IMR-90 (cell line): Measurements from ENCODE around the gene SEMA3C. TPM values are rescaled to one million over a fixed set of nuclear protein-coding genes. Genes with fewer than 3 reads are reported as not detected.

Experiments
- ATAC-seq: fragments of 200-7000 bp; cut with Tn5 transposase; 2 replicates; pipeline ENCODE4 v1.9.1; 2020; ENCODE audit warnings: low read depth, mild to moderate bottlenecking, moderate library complexity
- BruUV-seq: library from RNA; stranded (reverse); fragments of 400-500 nt; replicated peaks from 2 replicates; lab custom pipeline; 2021; lab: Mats Ljungman, UMichigan
- CTCF ChIA-PET: fragments of 300-600 bp; formaldehyde crosslinking; extraction: SDS; loops from one replicate; lab custom pipeline; 2021; ENCODE audit warnings: antibody characterized with exemption; lab: Yijun Ruan, JAX
- POLR2A ChIA-PET: fragments of 300-600 bp; sonication (Branson Sonifier 250); formaldehyde crosslinking; loops from one replicate; lab custom pipeline; 2022; ENCODE audit warnings: antibody characterized with exemption; ENCODE audit not compliant: unreplicated experiment; lab: Charles Lee
- DNase-seq: peaks from one replicate; pipeline ENCODE4 v3.0.0; 2013
- H2AFZ ChIP-seq: replicated peaks from 2 replicates; pipeline ENCODE3; 2013; ENCODE audit warnings: low read length, mild to moderate bottlenecking; ENCODE audit not compliant: poor library complexity
- H2AK5ac ChIP-seq: 2 replicates; pipeline ENCODE4 v1.6.1; 2013; ENCODE audit warnings: low read depth, low read length, inconsistent platforms
- H2AK9ac ChIP-seq: replicated peaks from 2 replicates; pipeline ENCODE3; 2013; ENCODE audit warnings: mild to moderate bottlenecking, low read depth, low read length, moderate library complexity; ENCODE audit not compliant: poor library complexity
- H2BK120ac ChIP-seq: 2 replicates; pipeline ENCODE4 v1.6.1; 2013; ENCODE audit warnings: low read depth, low read length, inconsistent platforms
- H2BK15ac ChIP-seq: 3 replicates; pipeline ENCODE4 v1.6.1; 2013; ENCODE audit warnings: low read depth, low read length, inconsistent platforms
- H2BK20ac ChIP-seq: 2 replicates; pipeline ENCODE4 v1.6.1; 2013; ENCODE audit warnings: low read depth, mild to moderate bottlenecking, inconsistent platforms, low read length, moderate library complexity
- H2BK5ac ChIP-seq: 2 replicates; pipeline ENCODE4 v1.6.1; 2013; ENCODE audit warnings: mild to moderate bottlenecking, low read depth, low read length, inconsistent platforms; ENCODE audit not compliant: poor library complexity, severe bottlenecking
- H3K14ac ChIP-seq: replicated peaks from 2 replicates; pipeline ENCODE4 v1.6.1; 2013; ENCODE audit warnings: low read depth, low read length, inconsistent platforms
- H3K18ac ChIP-seq: 2 replicates; pipeline ENCODE4 v1.6.1; 2013; ENCODE audit warnings: low read depth, low read length, control low read depth
- H3K23ac ChIP-seq: 2 replicates; pipeline ENCODE4 v1.6.1; 2013; ENCODE audit warnings: low read depth, low read length, inconsistent platforms
- H3K27ac ChIP-seq: 2 replicates; pipeline ENCODE4 v1.5.1; 2013; ENCODE audit warnings: mild to moderate bottlenecking, control low read depth, low read length; ENCODE audit not compliant: insufficient read depth
- H3K27me3 ChIP-seq: 2 replicates; pipeline ENCODE4 v1.6.1; 2013; ENCODE audit warnings: low read length; ENCODE audit not compliant: control insufficient read depth, insufficient read depth
- H3K36me3 ChIP-seq: 2 replicates; pipeline ENCODE4 v1.6.1; 2013; ENCODE audit warnings: low read length, mixed read lengths; ENCODE audit not compliant: control insufficient read depth, insufficient read depth
- H3K4ac ChIP-seq: 2 replicates; pipeline ENCODE4 v1.6.1; 2013; ENCODE audit warnings: low read depth, low read length, inconsistent platforms
- H3K4me1 ChIP-seq: 2 replicates; pipeline ENCODE4 v1.6.1; 2013; ENCODE audit warnings: low read length, mixed read lengths; ENCODE audit not compliant: control insufficient read depth, insufficient read depth
- H3K4me2 ChIP-seq: 2 replicates; pipeline ENCODE4 v1.6.1; 2013; ENCODE audit warnings: low read depth, mild to moderate bottlenecking, control low read depth, low read length, moderate library complexity
- H3K4me3 ChIP-seq: 2 replicates; pipeline ENCODE4 v1.5.1; 2013; ENCODE audit warnings: low read depth, mild to moderate bottlenecking, control low read depth, low read length, moderate library complexity; ENCODE audit not compliant: insufficient read depth
- H3K56ac ChIP-seq: 2 replicates; pipeline ENCODE4 v1.6.1; 2013; ENCODE audit warnings: low read length, inconsistent platforms; ENCODE audit not compliant: insufficient read depth; ENCODE audit errors: extremely low read depth
- H3K79me1 ChIP-seq, 2 experiments: 2 replicates each; pipeline ENCODE4 v1.6.1; 2013; ENCODE audit warnings: low read length in 2 of 2, inconsistent platforms in 1 of 2, low read depth in 1 of 2
- H3K9ac ChIP-seq: 2 replicates; pipeline ENCODE4 v1.6.1; 2013; ENCODE audit warnings: low read depth, low read length, control low read depth
- H3K9me1 ChIP-seq: 2 replicates; pipeline ENCODE4 v1.6.1; 2013; ENCODE audit warnings: low read length, inconsistent platforms; ENCODE audit not compliant: insufficient read depth
- H3K9me3 ChIP-seq: 2 replicates; pipeline ENCODE4 v1.6.1; 2013; ENCODE audit warnings: low read length; ENCODE audit not compliant: control insufficient read depth, insufficient read depth
- H4K20me1 ChIP-seq: 2 replicates; pipeline ENCODE4 v1.6.1; 2013; ENCODE audit warnings: low read length, inconsistent platforms; ENCODE audit not compliant: insufficient read depth
- H4K5ac ChIP-seq: 2 replicates; pipeline ENCODE4 v1.6.1; 2013; ENCODE audit warnings: mild to moderate bottlenecking, low read depth, low read length, control low read depth
- H4K8ac ChIP-seq, 2 experiments: 2 replicates each; pipeline ENCODE4 v1.6.1; 2013; ENCODE audit warnings: low read depth in 2 of 2, low read length in 2 of 2, control low read depth in 1 of 2, inconsistent platforms in 1 of 2
- H4K91ac ChIP-seq: 2 replicates; pipeline ENCODE4 v1.6.1; 2013; ENCODE audit warnings: low read depth, low read length, inconsistent platforms; ENCODE audit not compliant: insufficient read depth
- CEBPB ChIP-seq: IDR thresholded peaks from 2 replicates; pipeline ENCODE4 v1.6.1; 2012; ENCODE audit warnings: low read depth, low read length, improper control_type of control experiment
- CTCF ChIP-seq: conservative IDR thresholded peaks from 2 replicates; pipeline ENCODE4 v1.5.1; 2012; ENCODE audit warnings: mild to moderate bottlenecking, low read depth, low read length, improper control_type of control experiment
- ELK1 ChIP-seq: fragments of 150-350 bp; IDR thresholded peaks from 2 replicates; pipeline ENCODE4 v1.6.1; 2016; ENCODE audit warnings: low read depth, mild to moderate bottlenecking, low read length, moderate library complexity, borderline replicate concordance
- FOS ChIP-seq: fragments of 150-350 bp; IDR thresholded peaks from 2 replicates; pipeline ENCODE4 v1.6.1; 2016; ENCODE audit warnings: low read depth, low read length
- MAFK ChIP-seq: IDR thresholded peaks from 2 replicates; pipeline ENCODE4 v1.6.1; 2012; ENCODE audit warnings: low read depth, low read length, improper control_type of control experiment
- POLR2A ChIP-seq: IDR thresholded peaks from 2 replicates; pipeline ENCODE4 v1.6.1; 2012; ENCODE audit warnings: mild to moderate bottlenecking, low read depth, low read length
- RCOR1 ChIP-seq: IDR thresholded peaks from 2 replicates; pipeline ENCODE4 v1.6.1; 2012; ENCODE audit warnings: mild to moderate bottlenecking, low read length, improper control_type of control experiment; ENCODE audit not compliant: insufficient replicate concordance
- USF2 ChIP-seq: fragments of 150-350 bp; IDR thresholded peaks from 2 replicates; pipeline ENCODE4 v1.6.1; 2017; ENCODE audit warnings: mild to moderate bottlenecking, antibody characterized with exemption, low read length, low read depth
- WGBS, 2 experiments: methylation state at CpG; one replicate each; pipeline versions ENCODE4 v1.1.5 to v1.1.7; 2013; ENCODE audit warnings: missing lambda C conversion rate in 2 of 2; ENCODE audit not compliant: insufficient read length in 1 of 2; ENCODE audit errors: extremely low coverage in 2 of 2; 5-methylcytosine and 5-hydroxymethylcytosine counted together
- dilution Hi-C: fragments of 300-500 bp; cut with HindIII; formaldehyde crosslinking; loops from one replicate; pipeline ENCODE4 v1.14.3; 2018; ENCODE audit warnings: low sequenced_read_pairs; ENCODE audit not compliant: unreplicated experiment
- in situ Hi-C: fragments of 300-500 bp; cut with MboI; formaldehyde crosslinking; loops from 3 replicates; pipeline ENCODE4 v1.14.3; 2019; ENCODE audit warnings: low sequenced_read_pairs, inconsistent platforms, mixed read lengths
- intact Hi-C: fragments of 100-400 bp; cut with micrococcal nuclease; formaldehyde crosslinking; loops from 2 replicates; pipeline ENCODE4 v1.10.0; 2022
- polyA plus RNA-seq, 3 experiments: library from polyadenylated mRNA; depleted of rRNA; stranded (reverse); fragments of >200 nt; gene quantifications; 2 replicates each; pipeline ENCODE4 v1.2.3, GENCODE V29; 2012; ENCODE audit warnings: low replicate concordance in 1 of 3
- total RNA-seq: library from RNA; depleted of rRNA; stranded (reverse); fragments of >200 nt; gene quantifications from 2 replicates; pipeline ENCODE4 v1.2.3, GENCODE V29; 2012

SEMA3C gene
- total and polyA plus RNA-seq, 2 of the 4 experiments (the other 2 are of a cell fraction) = 21.2 to 97.1 TPM

- no peak overlapping the region for H2AK9ac ChIP-seq
- H2AK5ac ChIP-seq = no peak overlapping the region
- no CpG with 5 or more reads among the region's 3 CpGs for WGBS, 2 experiments
- no peak overlapping the region for H2AFZ ChIP-seq
- H4K5ac ChIP-seq = no peak overlapping the region
- H3K56ac ChIP-seq = no peak overlapping the region
- in situ Hi-C loops = no loop called here
- no peaks in the 10 kb centered on the region for H4K20me1 ChIP-seq
- H3K79me1 ChIP-seq = peaks cover 18 to 23% of the 10 kb centered on the region in 2 experiments; a peak in 3 of 4 replicates
- CTCF ChIA-PET = no interaction called here
- intact Hi-C loops = no loop called here
- no peak overlapping the region for H4K91ac ChIP-seq
- H3K9me1 ChIP-seq = peaks cover 7% of the 10 kb centered on the region
- no peak overlapping the region for H4K8ac ChIP-seq
- no peak overlapping the region for H2BK15ac ChIP-seq
- no peaks in the 10 kb centered on the region; the same call in 1 of the 2 replicates for H3K36me3 ChIP-seq
- no peak overlapping the region for H3K4me2 ChIP-seq
- dilution Hi-C loops = no loop called here
- no peak overlapping the region for H3K14ac ChIP-seq
- H3K27ac ChIP-seq = no peak overlapping the region
- no peak overlapping the region for H2BK5ac ChIP-seq
- BruUV-seq = no TSS peak
- no peak overlapping the region for H2BK20ac ChIP-seq
- peaks cover 9% of the 10 kb centered on the region for H3K4me1 ChIP-seq
- H3K27me3 ChIP-seq = no peaks in the 10 kb centered on the region
- DNase-seq (peak; percentile 34), ATAC-seq (no peak)
- no peak overlapping the region for H3K23ac ChIP-seq
- TF ChIP-seq FOS (no peak), CEBPB (no peak), RCOR1 (no peak), ELK1 (no peak), MAFK (no peak), POLR2A (no peak), USF2 (no peak), CTCF (no peak)
- H2BK120ac ChIP-seq = no peak overlapping the region
- no peak overlapping the region for H3K9ac ChIP-seq
- H3K4ac ChIP-seq = no peak overlapping the region
- H3K4me3 ChIP-seq = no peak overlapping the region
- no peaks in the 10 kb centered on the region for H3K9me3 ChIP-seq
- POLR2A ChIA-PET = no interaction called here
- no peak overlapping the region for H3K18ac ChIP-seq
Observed at GRCh38 chr7:80847027-80847426, 71.8 kb downstream of the SEMA3C start.
